C4-2B (cell line): ENCODE measurements around the gene RBAK.
"Not testable (repeated sequence)": the region's sequence is repeated elsewhere in the genome, so short reads cannot be mapped to it uniquely, and the experiment has no call there.

Experiments
- ZFX ChIP-seq: fragments of 450-650 bp; IDR thresholded peaks from 2 replicates; pipeline ENCODE4 v1.6.1; 2017
- TF ChIP-seq, protein P1 (sequence below): fragments of 450-650 bp; conservative IDR thresholded peaks from 2 replicates; pipeline ENCODE4 v1.5.1; 2017; ENCODE audit warnings: mild to moderate bottlenecking

DNA sequence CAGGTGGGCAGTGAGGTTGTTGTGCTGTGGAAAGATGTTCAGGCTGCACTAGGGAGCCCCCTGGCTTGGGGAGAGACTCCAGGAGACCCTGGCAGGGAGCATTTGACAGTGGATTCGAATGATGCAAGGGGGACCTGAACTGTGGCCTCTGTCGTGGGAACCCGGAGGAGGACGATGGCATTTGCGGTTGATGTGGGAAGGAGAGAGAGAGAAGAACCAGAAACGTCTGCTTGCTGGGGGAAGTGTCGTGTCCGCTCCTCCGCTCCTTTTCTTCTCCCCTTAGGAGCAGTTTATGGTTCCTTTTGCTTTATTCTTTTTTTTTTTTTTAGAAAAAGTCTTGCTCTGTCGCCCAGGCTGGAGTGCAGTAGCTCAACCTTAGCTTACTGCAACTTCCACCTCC, 12.5 kb upstream of the RBAK start:
- TF ChIP-seq, protein P1, sequence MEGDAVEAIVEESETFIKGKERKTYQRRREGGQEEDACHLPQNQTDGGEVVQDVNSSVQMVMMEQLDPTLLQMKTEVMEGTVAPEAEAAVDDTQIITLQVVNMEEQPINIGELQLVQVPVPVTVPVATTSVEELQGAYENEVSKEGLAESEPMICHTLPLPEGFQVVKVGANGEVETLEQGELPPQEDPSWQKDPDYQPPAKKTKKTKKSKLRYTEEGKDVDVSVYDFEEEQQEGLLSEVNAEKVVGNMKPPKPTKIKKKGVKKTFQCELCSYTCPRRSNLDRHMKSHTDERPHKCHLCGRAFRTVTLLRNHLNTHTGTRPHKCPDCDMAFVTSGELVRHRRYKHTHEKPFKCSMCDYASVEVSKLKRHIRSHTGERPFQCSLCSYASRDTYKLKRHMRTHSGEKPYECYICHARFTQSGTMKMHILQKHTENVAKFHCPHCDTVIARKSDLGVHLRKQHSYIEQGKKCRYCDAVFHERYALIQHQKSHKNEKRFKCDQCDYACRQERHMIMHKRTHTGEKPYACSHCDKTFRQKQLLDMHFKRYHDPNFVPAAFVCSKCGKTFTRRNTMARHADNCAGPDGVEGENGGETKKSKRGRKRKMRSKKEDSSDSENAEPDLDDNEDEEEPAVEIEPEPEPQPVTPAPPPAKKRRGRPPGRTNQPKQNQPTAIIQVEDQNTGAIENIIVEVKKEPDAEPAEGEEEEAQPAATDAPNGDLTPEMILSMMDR = not testable (repeated sequence)
- not testable (repeated sequence) for TF ChIP-seq ZFX
